HFFc6 (cell line): ENCODE data around the gene GRIK5. TPM values are rescaled to one million over a fixed set of nuclear protein-coding genes. Genes with fewer than 3 reads are reported as not detected.

Experiments
- DNase-seq: peaks from one replicate; pipeline ENCODE4 v3.0.0-alpha.2; 2018
- H3K27ac Mint-ChIP-seq: 2 replicates; pipeline ENCODE4 v1.8.0; 2020; ENCODE audit warnings: mild to moderate bottlenecking, mixed read lengths
- H3K27me3 Mint-ChIP-seq: 2 replicates; pipeline ENCODE4 v1.8.0; 2021; ENCODE audit warnings: mild to moderate bottlenecking, moderate library complexity, mixed read lengths; ENCODE audit not compliant: insufficient read depth
- H3K36me3 Mint-ChIP-seq: 2 replicates; pipeline ENCODE4 v1.8.0; 2021; ENCODE audit warnings: low read depth, mixed read lengths
- H3K4me1 Mint-ChIP-seq: 2 replicates; pipeline ENCODE4 v1.8.0; 2020; ENCODE audit warnings: low read depth, mixed read lengths
- H3K4me3 Mint-ChIP-seq: 2 replicates; pipeline ENCODE4 v1.8.0; 2020; ENCODE audit warnings: mild to moderate bottlenecking, moderate library complexity, mixed read lengths
- H3K9me3 Mint-ChIP-seq: 2 replicates; pipeline ENCODE4 v1.8.0; 2020; ENCODE audit warnings: mild to moderate bottlenecking, mixed read lengths
- total RNA-seq, 6 experiments: library from RNA; stranded (reverse); fragmentation: NEBNext Ultra II Directional; extraction: Animal tissue kit (Norgen Biotek cat#: 25700); gene quantifications; 2 replicates in 1 of 6; 3 replicates in 5 of 6; pipeline ENCODE4 v1.2.3, GENCODE V29; 2021
- TF ChIP-seq, protein P1 (sequence below): fragments of 200-600 bp; sonication (generic); IDR thresholded peaks from 2 replicates; pipeline ENCODE4 v1.5.0; 2021; ENCODE audit warnings: antibody characterized with exemption, mild to moderate bottlenecking

GRIK5 gene
- total RNA-seq, 6 experiments from 2014 or later = 0.07 to 0.19 (median 0.13) TPM; not detected in 1

GRCh38 chr19:41957161-41957837, 112.7 kb downstream of the GRIK5 start:
- Mint-ChIP-seq H3K4me3 (peak overlapping the region; percentile 94), H3K36me3 (peaks cover 9% of the 10 kb centered on the region), H3K27me3 (peaks cover 4% of the 10 kb centered on the region), H3K27ac (peak overlapping the region; percentile 88; the same call in 1 of the 2 replicates), H3K9me3 (no peaks in the 10 kb centered on the region), H3K4me1 (peaks cover 21% of the 10 kb centered on the region)
- no peak for DNase-seq
- TF ChIP-seq, protein P1, sequence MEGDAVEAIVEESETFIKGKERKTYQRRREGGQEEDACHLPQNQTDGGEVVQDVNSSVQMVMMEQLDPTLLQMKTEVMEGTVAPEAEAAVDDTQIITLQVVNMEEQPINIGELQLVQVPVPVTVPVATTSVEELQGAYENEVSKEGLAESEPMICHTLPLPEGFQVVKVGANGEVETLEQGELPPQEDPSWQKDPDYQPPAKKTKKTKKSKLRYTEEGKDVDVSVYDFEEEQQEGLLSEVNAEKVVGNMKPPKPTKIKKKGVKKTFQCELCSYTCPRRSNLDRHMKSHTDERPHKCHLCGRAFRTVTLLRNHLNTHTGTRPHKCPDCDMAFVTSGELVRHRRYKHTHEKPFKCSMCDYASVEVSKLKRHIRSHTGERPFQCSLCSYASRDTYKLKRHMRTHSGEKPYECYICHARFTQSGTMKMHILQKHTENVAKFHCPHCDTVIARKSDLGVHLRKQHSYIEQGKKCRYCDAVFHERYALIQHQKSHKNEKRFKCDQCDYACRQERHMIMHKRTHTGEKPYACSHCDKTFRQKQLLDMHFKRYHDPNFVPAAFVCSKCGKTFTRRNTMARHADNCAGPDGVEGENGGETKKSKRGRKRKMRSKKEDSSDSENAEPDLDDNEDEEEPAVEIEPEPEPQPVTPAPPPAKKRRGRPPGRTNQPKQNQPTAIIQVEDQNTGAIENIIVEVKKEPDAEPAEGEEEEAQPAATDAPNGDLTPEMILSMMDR = no peak

DNA sequence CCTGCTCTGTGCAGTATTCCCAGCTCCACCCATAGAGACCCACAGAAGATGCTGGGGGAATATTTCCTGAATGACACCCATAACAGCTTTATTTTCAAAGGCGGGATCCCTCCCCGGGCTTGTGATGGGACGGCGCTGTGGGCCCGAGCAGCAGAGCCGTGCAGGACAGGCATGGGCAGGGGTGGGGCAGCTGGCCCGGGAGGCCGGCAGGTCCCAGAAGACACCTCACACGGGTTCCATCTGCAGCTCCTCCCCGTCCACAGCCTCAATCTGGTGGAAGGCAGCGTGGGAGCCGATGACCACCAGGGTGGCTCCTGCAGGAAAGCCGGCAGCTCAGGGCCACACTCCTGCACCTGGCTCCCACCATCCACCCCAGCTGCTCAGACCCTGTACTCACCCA, 113.4 kb downstream of the GRIK5 start:
- H3K36me3 Mint-ChIP-seq = peaks cover 9% of the 10 kb centered on the region
- H3K9me3 Mint-ChIP-seq = no peaks in the 10 kb centered on the region
- peaks cover 25% of the 10 kb centered on the region for H3K4me1 Mint-ChIP-seq
- H3K27me3 Mint-ChIP-seq = peaks cover 4% of the 10 kb centered on the region
- H3K27ac Mint-ChIP-seq = no peak overlapping the region
- H3K4me3 Mint-ChIP-seq = no peak overlapping the region
- TF ChIP-seq, protein P1 = no peak
- no peak for DNase-seq

- Mint-ChIP-seq H3K9me3 (no peaks in the 10 kb centered on the region), H3K4me3 (no peak overlapping the region), H3K36me3 (peaks cover 9% of the 10 kb centered on the region), H3K27me3 (peaks cover 4% of the 10 kb centered on the region), H3K27ac (no peak overlapping the region), H3K4me1 (peaks cover 26% of the 10 kb centered on the region)
- DNase-seq = no peak
- TF ChIP-seq, protein P1 = no peak
Observed at GRCh38 chr19:41955521-41955920, 114.5 kb downstream of the GRIK5 start.

DNA sequence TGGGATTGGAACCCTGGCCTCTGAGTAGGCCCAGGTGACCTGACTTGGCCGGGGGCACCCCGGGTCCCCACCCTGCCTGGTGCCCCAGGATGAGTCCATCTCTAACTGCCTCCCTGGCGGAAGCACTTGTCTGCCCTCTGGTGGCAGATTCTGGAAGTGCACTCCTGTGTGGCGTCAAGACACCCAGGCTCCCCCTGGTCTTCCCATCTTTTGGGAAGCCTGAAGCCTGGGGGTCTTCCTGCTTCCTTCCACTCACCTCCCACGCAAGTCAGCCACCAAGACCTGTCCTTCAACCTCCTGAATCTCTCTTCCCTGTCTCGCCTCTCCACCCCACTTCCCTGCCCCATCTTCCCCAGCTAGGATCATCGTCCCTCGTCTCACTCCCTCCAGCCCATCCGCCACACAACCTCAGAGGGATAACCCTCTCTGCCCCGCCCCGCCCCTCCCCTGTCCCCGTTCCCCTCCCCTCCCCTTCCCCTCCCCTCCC, 118.3 kb downstream of the GRIK5 start:
- H3K27me3 Mint-ChIP-seq = no peaks in the 10 kb centered on the region; the same call in 1 of the 2 replicates
- peak; percentile 56 for DNase-seq
- H3K4me3 Mint-ChIP-seq = peak overlapping the region; percentile 75
- H3K4me1 Mint-ChIP-seq = peaks cover 5% of the 10 kb centered on the region; the same call in 1 of the 2 replicates
- H3K36me3 Mint-ChIP-seq = no peaks in the 10 kb centered on the region
- no peak overlapping the region for H3K27ac Mint-ChIP-seq
- TF ChIP-seq, protein P1 = peak; percentile 99
- no peaks in the 10 kb centered on the region for H3K9me3 Mint-ChIP-seq

Other genes with a start within 250 kb of the GRIK5 start
- not detected for gene LYPD4, start 225.5 kb downstream of the GRIK5 start, total RNA-seq
- not detected for gene DMRTC2, start 225.2 kb downstream of the GRIK5 start, total RNA-seq
- 1,000 to 10,000 TPM; 2,312 to 2,495 (median 2,438) TPM for gene RPS19, start 210.0 kb downstream of the GRIK5 start, total RNA-seq
- under 1 TPM in 4 of 6 experiments, not detected in 2; 0.23 to 0.62 (median 0.35) TPM for gene CD79A, start 192.9 kb downstream of the GRIK5 start, total RNA-seq
- gene ARHGEF1, start 187.0 kb downstream of the GRIK5 start, total RNA-seq = 10 to 100 TPM; 63.8 to 73.3 (median 68.2) TPM
- under 1 TPM in 4 of 6 experiments, not detected in 2; 0.09 to 0.17 (median 0.12) TPM for gene ERFL, start 141.8 kb downstream of the GRIK5 start, total RNA-seq
- gene RABAC1, start 110.9 kb downstream of the GRIK5 start, total RNA-seq = 100 to 1,000 TPM; 245 to 349 (median 258) TPM
- under 1 TPM in 4 of 6 experiments, not detected in 2; 0.10 to 0.66 (median 0.33) TPM for gene ATP1A3, start 76.0 kb downstream of the GRIK5 start, total RNA-seq
- 10 to 100 TPM; 14.0 to 16.5 (median 15.1) TPM for gene ZNF574, start 6.0 kb upstream of the GRIK5 start, total RNA-seq
- 10 to 100 TPM in 1 of 6 experiments, 1 to 10 TPM in 5; 6.4 to 11.0 (median 7.8) TPM for gene POU2F2, start 62.2 kb upstream of the GRIK5 start, total RNA-seq
- 10 to 100 TPM; 19.2 to 24.9 (median 20.2) TPM for gene DEDD2, start 147.5 kb upstream of the GRIK5 start, total RNA-seq
- gene ZNF526, start 150.1 kb upstream of the GRIK5 start, total RNA-seq = 10 to 100 TPM; 14.0 to 18.2 (median 16.1) TPM
- gene GSK3A, start 172.4 kb upstream of the GRIK5 start, total RNA-seq = 10 to 100 TPM; 36.3 to 45.5 (median 43.1) TPM
- gene ERF, start 184.9 kb upstream of the GRIK5 start, total RNA-seq = 10 to 100 TPM; 74.7 to 87.8 (median 78.8) TPM
- gene CIC, start 199.0 kb upstream of the GRIK5 start, total RNA-seq = 10 to 100 TPM; 67.6 to 75.4 (median 73.7) TPM
- gene PRR19, start 231.9 kb upstream of the GRIK5 start, total RNA-seq = 1 to 10 TPM in 1 of 6 experiments, under 1 TPM in 5; 0.67 to 2.0 (median 0.86) TPM
- 10 to 100 TPM; 32.3 to 43.5 (median 40.7) TPM for gene PAFAH1B3, start 232.4 kb upstream of the GRIK5 start, total RNA-seq
- under 1 TPM; 0.12 to 0.47 (median 0.34) TPM for gene TMEM145, start 243.1 kb upstream of the GRIK5 start, total RNA-seq